ENCODE measurements around the gene SSR4.

Gene SSR4

GRCh38 chrX:153827903-153828302 is 33.4 kb downstream of the SSR4 start:
- no peak overlapping the region for H3K27ac ChIP-seq
- TF ChIP-seq CTCF (conservative IDR thresholded peaks at IDR 0.05), result no peak
- no peak for TF ChIP-seq ZFX (IDR thresholded peaks at IDR 0.05)

- no peak overlapping the region for H3K27ac ChIP-seq
- TF ChIP-seq CTCF (conservative IDR thresholded peaks at IDR 0.05), result no peak
- no peak for TF ChIP-seq ZFX (IDR thresholded peaks at IDR 0.05)
These were observed 33.8 kb downstream of the SSR4 start for GRCh38 chrX:153828308-153828707.

- no peak for TF ChIP-seq CTCF (conservative IDR thresholded peaks at IDR 0.05)
- no peak for TF ChIP-seq ZFX (IDR thresholded peaks at IDR 0.05)
- no peak overlapping the region for H3K27ac ChIP-seq
These were observed 34.5 kb downstream of the SSR4 start for GRCh38 chrX:153828723-153829548.

- TF ChIP-seq CTCF (conservative IDR thresholded peaks at IDR 0.05), result no peak
- no peak overlapping the region for H3K27ac ChIP-seq
These were observed 35.0 kb downstream of the SSR4 start for GRCh38 chrX:153829549-153829798.

GRCh38 chrX:153829799-153830639 is 35.6 kb downstream of the SSR4 start, which contains the start of gene PDZD4:
PDZD4 (minus strand) TSS chrX:153830544; CDS start chrX:153830298, 246 bp downstream.
- TF ChIP-seq ZFX (IDR thresholded peaks at IDR 0.05) (no peak), CTCF (conservative IDR thresholded peaks at IDR 0.05) (no peak)
- H3K27ac ChIP-seq, result no peak within 1 kb of the TSS

GRCh38 chrX:153830640-153831428 is 36.4 kb downstream of the SSR4 start:
- no peak overlapping the region for H3K27ac ChIP-seq
- no peak for TF ChIP-seq CTCF (conservative IDR thresholded peaks at IDR 0.05)
- no peak for TF ChIP-seq ZFX (IDR thresholded peaks at IDR 0.05)

Data from C4-2B (cell line).